Skin epidermis (tissue), 12 donors: ENCODE data around the gene IL18.
"Not testable (repeated sequence)": the region's sequence is repeated elsewhere in the genome, so short reads cannot be mapped to it uniquely, and the experiment has no call there.

Experiments
- H3K27ac ChIP-seq, 21 experiments: fragments of 200-600 bp; sonication (generic) in 11 of 21; one replicate each; pipeline ENCODE4 v1.5.0; 2020; ENCODE audit warnings: mild to moderate bottlenecking in 3 of 21, inconsistent platforms in 2 of 21, moderate library complexity in 2 of 21
- H3K4me3 ChIP-seq, 7 experiments: fragments of 200-600 bp; sonication (generic) in 2 of 7; one replicate each; pipeline ENCODE4 v1.5.0; 2020; ENCODE audit warnings: inconsistent platforms in 2 of 7, mild to moderate bottlenecking in 2 of 7, moderate library complexity in 1 of 7

Gene IL18

GRCh38 chr11:112132737-112133136 is 31.2 kb downstream of the IL18 start:
- H3K4me3 ChIP-seq = no peak overlapping the region
- H3K27ac ChIP-seq = peak overlapping the region in 6 of 21 experiments; percentile 8 to 68 (median 64)

DNA sequence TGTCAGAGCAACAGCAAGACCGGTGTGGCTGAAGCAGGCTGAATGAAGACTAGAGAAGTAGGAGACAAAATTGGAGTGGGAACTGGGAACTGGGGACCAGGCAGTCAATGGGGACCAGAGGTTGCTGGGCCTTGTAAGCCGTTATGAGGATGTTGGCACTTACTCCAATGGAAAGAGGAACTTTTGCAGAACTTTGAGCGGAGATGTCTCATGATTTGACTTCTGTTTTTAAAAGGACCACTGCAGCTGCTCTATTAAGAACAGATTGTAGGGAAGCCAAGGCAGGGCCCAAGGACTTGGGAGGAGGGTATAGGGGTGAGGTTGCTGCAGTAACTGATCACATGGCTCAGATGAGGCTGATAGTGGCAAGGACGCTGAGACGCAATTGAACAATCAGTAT is 34.2 kb downstream of the IL18 start:
- H3K27ac ChIP-seq = peak overlapping the region in 16 of 21 experiments; percentile 25 to 79 (median 54)
- H3K4me3 ChIP-seq = no peak overlapping the region

- Histone ChIP-seq H3K27ac (peak overlapping the region in 19 of 21 experiments; percentile 17 to 79 (median 52)), H3K4me3 (no peak overlapping the region)
Observed at GRCh38 chr11:112128483-112129121, 35.3 kb downstream of the IL18 start.

DNA sequence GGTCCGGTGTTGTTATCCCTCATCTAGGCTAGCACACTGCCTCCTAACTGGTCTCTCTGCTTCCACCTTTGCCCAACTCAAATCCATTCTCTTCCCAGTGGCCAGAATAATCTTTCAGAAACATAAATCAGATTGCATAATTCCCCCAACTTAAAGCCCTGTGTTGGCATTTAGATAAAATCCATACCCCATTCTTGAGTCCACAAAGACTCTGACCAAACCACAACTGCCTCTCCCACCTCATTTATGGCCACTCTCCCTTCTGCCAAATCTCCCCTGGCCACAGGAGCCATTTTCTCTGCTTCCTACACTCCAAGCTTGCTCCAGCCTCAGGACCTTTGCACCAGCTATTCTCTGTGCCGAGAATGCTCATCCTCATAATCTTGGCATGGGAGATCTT is 36.8 kb downstream of the IL18 start:
- H3K4me3 ChIP-seq = no peak overlapping the region
- H3K27ac ChIP-seq = peak overlapping the region in 1 of 21 experiments; percentile 25

- H3K27ac ChIP-seq = no peak overlapping the region
- no peak overlapping the region for H3K4me3 ChIP-seq
Observed at GRCh38 chr11:112123129-112123528, 40.8 kb downstream of the IL18 start.

GRCh38 chr11:112121981-112122615 is 41.8 kb downstream of the IL18 start:
- peak overlapping the region in 7 of 21 experiments; percentile 2 to 70 (median 46) for H3K27ac ChIP-seq
- H3K4me3 ChIP-seq = no peak overlapping the region

GRCh38 chr11:112118176-112118575 is 45.7 kb downstream of the IL18 start:
- no peak overlapping the region for H3K27ac ChIP-seq
- H3K4me3 ChIP-seq = no peak overlapping the region

GRCh38 chr11:112115386-112115785 is 48.5 kb downstream of the IL18 start:
- Histone ChIP-seq H3K4me3 (no peak overlapping the region), H3K27ac (no peak overlapping the region)

- Histone ChIP-seq H3K4me3 (no peak overlapping the region), H3K27ac (no peak overlapping the region)
Observed at GRCh38 chr11:112114460-112114859, 49.4 kb downstream of the IL18 start.

DNA sequence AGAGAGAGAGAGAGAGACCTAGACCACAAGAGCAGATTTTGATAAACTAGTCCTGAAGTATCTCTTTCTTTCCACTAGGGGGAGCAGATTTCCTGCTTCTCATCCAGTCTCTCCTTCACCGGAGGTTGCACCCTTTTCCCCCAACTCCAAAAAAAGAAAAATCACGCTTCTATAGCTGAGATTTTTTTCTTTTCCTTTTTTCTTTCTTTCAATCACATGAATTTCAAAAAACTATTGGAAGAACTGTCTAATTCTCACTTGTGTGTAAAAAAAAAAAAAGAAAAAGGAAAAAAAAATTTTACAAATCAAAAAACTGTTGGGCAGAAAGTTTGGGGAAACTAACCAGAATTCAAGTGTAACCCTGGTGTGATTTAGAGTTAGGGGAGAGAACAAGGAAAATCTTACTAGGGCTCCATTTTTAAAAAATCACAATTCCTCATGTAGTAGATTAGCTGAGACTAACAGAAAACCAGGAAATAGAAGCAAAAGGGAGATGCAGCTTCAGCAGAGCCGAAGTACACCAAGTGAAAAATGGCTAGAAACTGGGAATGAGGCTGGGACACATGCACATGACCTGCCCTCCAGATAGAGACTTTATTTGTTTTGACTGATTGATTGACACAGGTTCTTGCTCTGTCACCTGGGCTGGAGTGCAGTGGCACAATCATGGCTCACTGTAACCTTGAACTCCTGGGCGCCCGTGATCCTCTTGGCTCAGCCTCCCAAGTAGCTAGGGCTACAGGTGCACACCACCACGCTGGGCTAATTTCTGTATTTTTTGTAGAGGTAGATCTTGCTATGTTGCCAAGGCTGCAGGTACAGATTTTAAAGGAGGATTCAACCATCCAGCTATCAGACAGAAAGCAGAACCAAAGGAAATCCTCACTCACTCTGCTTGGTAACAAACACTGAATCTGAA is 50.1 kb downstream of the IL18 start:
- Histone ChIP-seq H3K4me3 (no peak overlapping the region), H3K27ac (peak overlapping the region in 1 of 21 experiments; percentile 19)

DNA sequence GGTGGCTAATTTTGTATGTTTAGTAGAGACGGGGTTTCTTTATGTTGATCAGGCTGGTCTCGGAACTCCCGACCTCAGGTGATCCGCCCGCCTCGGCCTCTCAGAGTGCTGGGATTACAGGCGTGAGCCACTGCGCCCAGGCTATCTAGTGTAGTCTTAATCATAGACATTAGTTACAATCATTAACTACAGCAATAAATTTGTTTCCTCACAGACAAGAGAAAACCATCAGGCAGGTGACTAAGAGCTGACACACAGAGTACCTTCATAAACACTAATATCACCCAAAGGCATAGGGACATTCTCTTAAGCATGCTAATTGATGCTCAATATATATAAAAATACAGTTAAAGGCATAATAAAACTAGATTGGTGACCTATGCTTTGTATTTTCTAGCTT is 57.8 kb downstream of the IL18 start:
- no peak overlapping the region for H3K4me3 ChIP-seq
- no peak overlapping the region for H3K27ac ChIP-seq

DNA sequence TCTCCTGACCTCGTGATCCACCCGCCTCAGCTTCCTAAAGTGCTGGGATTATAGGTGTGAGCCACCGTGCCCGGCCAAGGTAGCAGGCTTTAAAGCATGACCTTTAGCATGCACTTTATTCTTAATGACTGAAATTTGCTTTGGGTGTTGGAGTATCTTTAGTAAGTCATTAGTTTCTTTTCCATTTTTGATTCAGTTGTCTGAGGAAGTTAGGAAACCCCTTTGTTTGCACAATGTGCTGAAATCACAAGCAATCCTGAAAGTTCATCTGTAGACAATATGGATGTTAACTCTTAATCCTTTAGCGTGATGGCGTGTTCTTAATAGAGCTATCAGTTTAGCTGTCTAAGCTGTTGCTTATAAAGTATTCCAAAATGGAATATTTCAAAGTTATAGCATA is 60.4 kb downstream of the IL18 start:
- H3K27ac ChIP-seq = no peak overlapping the region
- no peak overlapping the region for H3K4me3 ChIP-seq

- Histone ChIP-seq H3K27ac (no peak overlapping the region), H3K4me3 (no peak overlapping the region)
Observed at GRCh38 chr11:112100462-112100861, 63.4 kb downstream of the IL18 start.

DNA sequence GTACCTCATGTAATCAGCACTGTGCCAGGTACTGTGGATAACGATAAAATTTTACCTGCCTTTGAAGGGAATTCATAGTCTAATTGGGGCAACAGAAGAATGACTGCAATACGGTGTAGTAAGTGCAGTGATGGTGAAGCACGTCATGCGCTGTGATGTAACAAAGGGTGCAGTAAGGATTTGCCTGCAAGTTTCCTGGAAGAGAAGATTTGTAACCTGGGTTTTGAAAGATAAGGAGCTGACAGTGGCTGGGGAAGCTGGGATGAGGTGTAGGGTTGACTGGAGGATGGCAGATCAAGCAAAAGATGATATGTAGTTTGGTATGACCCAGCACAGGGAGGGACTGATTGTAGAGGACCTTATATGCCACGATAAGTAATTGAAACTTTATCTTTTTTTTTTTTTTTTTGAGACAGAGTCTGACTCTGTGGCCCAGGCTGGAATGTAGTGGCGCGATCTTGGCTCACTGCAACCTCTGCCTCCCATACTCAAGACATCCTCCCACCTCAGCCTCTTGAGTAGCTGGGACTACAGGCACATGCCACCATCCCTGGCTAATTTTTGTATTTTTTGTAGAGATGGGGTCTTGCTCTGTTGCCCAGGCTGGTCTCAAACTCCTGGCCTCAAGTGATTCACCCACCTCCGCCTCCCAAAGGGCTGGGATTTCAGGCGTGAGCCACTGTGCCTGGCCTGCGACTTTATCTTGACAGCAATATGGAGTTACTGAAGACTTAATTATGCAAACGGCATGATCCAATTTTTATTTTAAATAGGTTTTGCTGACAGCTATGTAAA is 66.0 kb downstream of the IL18 start:
- Histone ChIP-seq H3K27ac (no peak overlapping the region), H3K4me3 (no peak overlapping the region)

- no peak overlapping the region for H3K4me3 ChIP-seq
- no peak overlapping the region for H3K27ac ChIP-seq
Observed at GRCh38 chr11:112096194-112096593, 67.7 kb downstream of the IL18 start.

DNA sequence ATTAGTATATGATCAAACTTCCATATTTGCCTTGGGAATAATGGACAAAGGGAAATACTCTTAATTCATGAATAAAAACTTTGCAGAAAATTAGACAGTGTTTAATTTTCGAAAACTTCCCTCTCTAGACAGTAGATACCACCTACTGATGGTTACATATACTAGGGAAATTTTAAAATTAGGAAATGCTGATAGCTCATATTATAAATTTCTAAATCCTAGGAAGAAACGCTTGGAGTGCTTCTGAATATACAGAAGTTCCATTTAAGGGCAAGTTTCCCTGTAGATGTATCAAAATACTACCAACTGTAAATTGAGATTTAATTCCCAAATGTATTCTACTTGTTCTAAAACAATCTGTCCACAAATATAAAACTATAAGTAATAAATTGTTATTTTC is 68.6 kb downstream of the IL18 start:
- not testable (repeated sequence) for H3K27ac ChIP-seq, H3K4me3 ChIP-seq
